DOHH2 (cell line): ENCODE data around the gene DRD2.

Experiments
- EZH2phosphoT487 ChIP-seq: fragments of 200-600 bp; sonication (generic); IDR thresholded peaks from 2 replicates; pipeline ENCODE4 v1.6.1; 2017; ENCODE audit warnings: borderline replicate concordance, mild to moderate bottlenecking, antibody characterized with exemption, low read length, moderate library complexity, mixed read lengths
- TF ChIP-seq, protein P1 (sequence below): fragments of 200-600 bp; sonication (generic); IDR thresholded peaks from one replicate; pipeline ENCODE4 v1.5.1; 2014; ENCODE audit warnings: antibody characterized with exemption, mild to moderate bottlenecking, low read depth, low read length; ENCODE audit not compliant: poor library complexity, severe bottlenecking

DNA sequence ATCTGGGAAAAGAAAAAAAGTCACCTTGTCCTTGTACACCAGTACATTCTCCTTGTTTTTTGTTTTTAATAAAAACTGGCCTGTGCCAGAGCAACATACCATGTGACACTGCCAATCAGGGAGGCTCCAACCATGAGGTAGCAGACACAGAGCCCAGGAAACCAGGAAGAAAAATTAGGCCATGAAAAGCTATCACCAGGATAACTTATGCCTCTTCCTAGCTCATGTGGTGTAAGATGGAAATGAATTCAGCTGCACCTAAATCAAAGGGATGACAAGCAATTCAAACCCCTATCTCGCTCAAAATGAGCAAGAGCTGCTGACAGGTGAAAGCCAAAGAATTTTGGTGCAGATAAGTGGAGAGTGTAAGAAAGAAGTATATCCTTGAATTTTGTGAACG, 7.7 kb downstream of the DRD2 start:
- TF ChIP-seq, protein P1, sequence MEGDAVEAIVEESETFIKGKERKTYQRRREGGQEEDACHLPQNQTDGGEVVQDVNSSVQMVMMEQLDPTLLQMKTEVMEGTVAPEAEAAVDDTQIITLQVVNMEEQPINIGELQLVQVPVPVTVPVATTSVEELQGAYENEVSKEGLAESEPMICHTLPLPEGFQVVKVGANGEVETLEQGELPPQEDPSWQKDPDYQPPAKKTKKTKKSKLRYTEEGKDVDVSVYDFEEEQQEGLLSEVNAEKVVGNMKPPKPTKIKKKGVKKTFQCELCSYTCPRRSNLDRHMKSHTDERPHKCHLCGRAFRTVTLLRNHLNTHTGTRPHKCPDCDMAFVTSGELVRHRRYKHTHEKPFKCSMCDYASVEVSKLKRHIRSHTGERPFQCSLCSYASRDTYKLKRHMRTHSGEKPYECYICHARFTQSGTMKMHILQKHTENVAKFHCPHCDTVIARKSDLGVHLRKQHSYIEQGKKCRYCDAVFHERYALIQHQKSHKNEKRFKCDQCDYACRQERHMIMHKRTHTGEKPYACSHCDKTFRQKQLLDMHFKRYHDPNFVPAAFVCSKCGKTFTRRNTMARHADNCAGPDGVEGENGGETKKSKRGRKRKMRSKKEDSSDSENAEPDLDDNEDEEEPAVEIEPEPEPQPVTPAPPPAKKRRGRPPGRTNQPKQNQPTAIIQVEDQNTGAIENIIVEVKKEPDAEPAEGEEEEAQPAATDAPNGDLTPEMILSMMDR, result no peak
- TF ChIP-seq EZH2phosphoT487, result no peak
